ENCODE data around the gene FLT1. TPM values are rescaled to one million over a fixed set of nuclear protein-coding genes. Genes with fewer than 3 reads are reported as not detected.

Gene FLT1
- total and polyA plus RNA-seq, 9 donors: 13.2 to 17.3 (median 15.8) TPM

- Histone ChIP-seq H3K27me3 (ENCODE audit: control insufficient read depth, insufficient read depth, low read length) (no peaks in the 10 kb centered on the region), H3K4me3 (ENCODE audit: low read length) (no peak overlapping the region), H3K27ac (ENCODE audit: low read length) (peak overlapping the region; percentile 45), H3K4me1 (ENCODE audit: control insufficient read depth, insufficient read depth, low read length) (peaks cover 11% of the 10 kb centered on the region), H3K36me3 (ENCODE audit: control insufficient read depth, insufficient read depth, low read length) (no peaks in the 10 kb centered on the region), H3K9me3 (replicated peaks; ENCODE audit: control insufficient read depth, low read depth, low read length) (no peaks in the 10 kb centered on the region)
- 66% methylated on average over 5 of the region's 6 CpGs for WGBS (ENCODE audit: insufficient coverage)
- no peak for DNase-seq
Measured at GRCh38 chr13:28435917-28436316, 59.0 kb downstream of the FLT1 start.

GRCh38 chr13:28434926-28435325 lies 60.0 kb downstream of the FLT1 start:
- Histone ChIP-seq H3K36me3 (ENCODE audit: control insufficient read depth, insufficient read depth, low read length) (no peaks in the 10 kb centered on the region), H3K27me3 (ENCODE audit: control insufficient read depth, insufficient read depth, low read length) (no peaks in the 10 kb centered on the region), H3K27ac (ENCODE audit: low read length) (no peak overlapping the region), H3K4me3 (ENCODE audit: low read length) (no peak overlapping the region), H3K9me3 (replicated peaks; ENCODE audit: control insufficient read depth, low read depth, low read length) (no peaks in the 10 kb centered on the region), H3K4me1 (ENCODE audit: control insufficient read depth, insufficient read depth, low read length) (peaks cover 11% of the 10 kb centered on the region)
- WGBS (ENCODE audit: insufficient coverage): 0% methylated on average over 1 of the region's 4 CpGs
- no peak for DNase-seq

- Histone ChIP-seq H3K9me3 (replicated peaks; ENCODE audit: control insufficient read depth, low read depth, low read length) (no peaks in the 10 kb centered on the region), H3K36me3 (ENCODE audit: control insufficient read depth, insufficient read depth, low read length) (no peaks in the 10 kb centered on the region), H3K27me3 (ENCODE audit: control insufficient read depth, insufficient read depth, low read length) (no peaks in the 10 kb centered on the region), H3K4me3 (ENCODE audit: low read length) (no peak overlapping the region), H3K4me1 (ENCODE audit: control insufficient read depth, insufficient read depth, low read length) (peaks cover 11% of the 10 kb centered on the region), H3K27ac (ENCODE audit: low read length) (no peak overlapping the region)
- WGBS (ENCODE audit: insufficient coverage): no CpG with 5 or more reads among the region's 11 CpGs
- DNase-seq: peak; percentile 84
Measured at GRCh38 chr13:28432816-28433560, 61.9 kb downstream of the FLT1 start.

GRCh38 chr13:28429685-28430290 lies 65.1 kb downstream of the FLT1 start:
- no CpG with 5 or more reads among the region's 10 CpGs for WGBS (ENCODE audit: insufficient coverage)
- no peaks in the 10 kb centered on the region for H3K36me3 ChIP-seq (ENCODE audit: control insufficient read depth, insufficient read depth, low read length)
- H3K4me1 ChIP-seq (ENCODE audit: control insufficient read depth, insufficient read depth, low read length): peaks cover 7% of the 10 kb centered on the region

GRCh38 chr13:28429096-28429495 lies 65.8 kb downstream of the FLT1 start:
- H3K27me3 ChIP-seq (ENCODE audit: control insufficient read depth, insufficient read depth, low read length): no peaks in the 10 kb centered on the region
- H3K27ac ChIP-seq (ENCODE audit: low read length): no peak overlapping the region
- WGBS (ENCODE audit: insufficient coverage): no CpG with 5 or more reads among the region's 2 CpGs
- no peak for DNase-seq
- H3K9me3 ChIP-seq (replicated peaks; ENCODE audit: control insufficient read depth, low read depth, low read length): no peaks in the 10 kb centered on the region
- peaks cover 7% of the 10 kb centered on the region for H3K4me1 ChIP-seq (ENCODE audit: control insufficient read depth, insufficient read depth, low read length)
- no peak overlapping the region for H3K4me3 ChIP-seq (ENCODE audit: low read length)
- no peaks in the 10 kb centered on the region for H3K36me3 ChIP-seq (ENCODE audit: control insufficient read depth, insufficient read depth, low read length)

More at GRCh38 chr13:28429685-28430290, 65.1 kb downstream of the FLT1 start:
- H3K27me3 ChIP-seq (ENCODE audit: control insufficient read depth, insufficient read depth, low read length): no peaks in the 10 kb centered on the region
- H3K9me3 ChIP-seq (replicated peaks; ENCODE audit: control insufficient read depth, low read depth, low read length): no peaks in the 10 kb centered on the region
- no peak overlapping the region for H3K27ac ChIP-seq (ENCODE audit: low read length)
- no peak overlapping the region for H3K4me3 ChIP-seq (ENCODE audit: low read length)
- no peak for DNase-seq

GRCh38 chr13:28426381-28426780 lies 68.5 kb downstream of the FLT1 start:
- no peaks in the 10 kb centered on the region for H3K9me3 ChIP-seq (replicated peaks; ENCODE audit: control insufficient read depth, low read depth, low read length)
- no peaks in the 10 kb centered on the region for H3K4me1 ChIP-seq (ENCODE audit: control insufficient read depth, insufficient read depth, low read length)
- no peaks in the 10 kb centered on the region for H3K36me3 ChIP-seq (ENCODE audit: control insufficient read depth, insufficient read depth, low read length)

GRCh38 chr13:28425793-28426192 lies 69.1 kb downstream of the FLT1 start:
- Histone ChIP-seq H3K4me3 (ENCODE audit: low read length) (no peak overlapping the region), H3K36me3 (ENCODE audit: control insufficient read depth, insufficient read depth, low read length) (no peaks in the 10 kb centered on the region), H3K27ac (ENCODE audit: low read length) (no peak overlapping the region), H3K27me3 (ENCODE audit: control insufficient read depth, insufficient read depth, low read length) (no peaks in the 10 kb centered on the region), H3K9me3 (replicated peaks; ENCODE audit: control insufficient read depth, low read depth, low read length) (no peaks in the 10 kb centered on the region), H3K4me1 (ENCODE audit: control insufficient read depth, insufficient read depth, low read length) (no peaks in the 10 kb centered on the region)
- WGBS (ENCODE audit: insufficient coverage): no CpG with 5 or more reads among the region's 1 CpG
- peak; percentile 53 for DNase-seq

More at GRCh38 chr13:28426381-28426780, 68.5 kb downstream of the FLT1 start:
- Histone ChIP-seq H3K4me3 (ENCODE audit: low read length) (no peak overlapping the region), H3K27me3 (ENCODE audit: control insufficient read depth, insufficient read depth, low read length) (no peaks in the 10 kb centered on the region), H3K27ac (ENCODE audit: low read length) (no peak overlapping the region)
- no peak for DNase-seq
- WGBS (ENCODE audit: insufficient coverage): 87% methylated on average over 4 of the region's 4 CpGs

- Histone ChIP-seq H3K36me3 (ENCODE audit: control insufficient read depth, insufficient read depth, low read length) (no peaks in the 10 kb centered on the region), H3K27ac (ENCODE audit: low read length) (no peak overlapping the region), H3K4me1 (ENCODE audit: control insufficient read depth, insufficient read depth, low read length) (no peaks in the 10 kb centered on the region), H3K4me3 (ENCODE audit: low read length) (no peak overlapping the region), H3K9me3 (replicated peaks; ENCODE audit: control insufficient read depth, low read depth, low read length) (no peaks in the 10 kb centered on the region), H3K27me3 (ENCODE audit: control insufficient read depth, insufficient read depth, low read length) (no peaks in the 10 kb centered on the region)
- DNase-seq: no peak
- WGBS (ENCODE audit: insufficient coverage): no CpG with 5 or more reads among the region's 4 CpGs
Measured at GRCh38 chr13:28424541-28424940, 70.4 kb downstream of the FLT1 start.

GRCh38 chr13:28423010-28423409 lies 71.9 kb downstream of the FLT1 start:
- no peaks in the 10 kb centered on the region for H3K27me3 ChIP-seq (ENCODE audit: control insufficient read depth, insufficient read depth, low read length)
- no peaks in the 10 kb centered on the region for H3K4me1 ChIP-seq (ENCODE audit: control insufficient read depth, insufficient read depth, low read length)
- H3K4me3 ChIP-seq (ENCODE audit: low read length): no peak overlapping the region
- H3K27ac ChIP-seq (ENCODE audit: low read length): no peak overlapping the region
- peak; percentile 68 for DNase-seq
- 50% methylated on average over 1 of the region's 5 CpGs for WGBS (ENCODE audit: insufficient coverage)
- H3K9me3 ChIP-seq (replicated peaks; ENCODE audit: control insufficient read depth, low read depth, low read length): no peaks in the 10 kb centered on the region
- H3K36me3 ChIP-seq (ENCODE audit: control insufficient read depth, insufficient read depth, low read length): no peaks in the 10 kb centered on the region

GRCh38 chr13:28421676-28422410 lies 73.1 kb downstream of the FLT1 start:
- no peaks in the 10 kb centered on the region for H3K36me3 ChIP-seq (ENCODE audit: control insufficient read depth, insufficient read depth, low read length)
- H3K27ac ChIP-seq (ENCODE audit: low read length): no peak overlapping the region
- no peaks in the 10 kb centered on the region for H3K9me3 ChIP-seq (replicated peaks; ENCODE audit: control insufficient read depth, low read depth, low read length)
- H3K4me3 ChIP-seq (ENCODE audit: low read length): no peak overlapping the region
- no peak for DNase-seq
- no CpG with 5 or more reads among the region's 7 CpGs for WGBS (ENCODE audit: insufficient coverage)
- no peaks in the 10 kb centered on the region for H3K27me3 ChIP-seq (ENCODE audit: control insufficient read depth, insufficient read depth, low read length)
- H3K4me1 ChIP-seq (ENCODE audit: control insufficient read depth, insufficient read depth, low read length): no peaks in the 10 kb centered on the region

All from muscle of leg (tissue), 11 donors.